Measurements from ENCODE around the gene CNN2. TPM values are rescaled to one million over a fixed set of nuclear protein-coding genes. Genes with fewer than 3 reads are reported as not detected.

The CNN2 gene
- polyA plus RNA-seq, 1 donor from 2014 or later, result 42.8 TPM

- peaks cover 9% of the 10 kb centered on the region for H3K36me3 ChIP-seq (ENCODE audit: insufficient read depth, low read length)
- no peaks in the 10 kb centered on the region for H3F3A ChIP-seq (ENCODE audit: insufficient read depth, low read length, poor library complexity, severe bottlenecking)
- no peak overlapping the region for H3K4me3 ChIP-seq (ENCODE audit: low read length)
- no peaks in the 10 kb centered on the region for H3K79me2 ChIP-seq (replicated peaks; ENCODE audit: insufficient read depth, low read length)
- no peaks in the 10 kb centered on the region for H4K20me1 ChIP-seq (ENCODE audit: insufficient read depth)
- no peaks in the 10 kb centered on the region for H3K9me2 ChIP-seq (ENCODE audit: insufficient read depth, low read length)
- peaks cover 12% of the 10 kb centered on the region for H3K9me3 ChIP-seq (ENCODE audit: low read length)
- H3K9ac ChIP-seq (ENCODE audit: low read length), result no peak overlapping the region
- H2AFZ ChIP-seq (ENCODE audit: low read depth, low read length), result no peak overlapping the region
- H3K27me3 ChIP-seq (ENCODE audit: insufficient read depth, low read depth, low read length), result no peaks in the 10 kb centered on the region
- H3K4me2 ChIP-seq (ENCODE audit: low read length), result no peak overlapping the region
- TF ChIP-seq MXI1 (conservative IDR thresholded peaks at IDR 0.05; ENCODE audit: poor library complexity, severe bottlenecking), result no peak
- no peak for TF ChIP-seq RAD21 (conservative IDR thresholded peaks at IDR 0.05)
- no peak for TF ChIP-seq SMC3 (conservative IDR thresholded peaks at IDR 0.05; ENCODE audit: poor library complexity)
- no peak for TF ChIP-seq REST (IDR thresholded peaks at IDR 0.05; ENCODE audit: borderline replicate concordance)
- no peak overlapping the region for H3K27ac ChIP-seq (ENCODE audit: low read length)
Observed at GRCh38 chr19:1051791-1052190, 25.4 kb downstream of the CNN2 start.

GRCh38 chr19:1052349-1052975 is 26.1 kb downstream of the CNN2 start:
- Histone ChIP-seq H3K9ac (ENCODE audit: low read length) (no peak overlapping the region), H3K9me2 (ENCODE audit: insufficient read depth, low read length) (no peaks in the 10 kb centered on the region), H3F3A (ENCODE audit: insufficient read depth, low read length, poor library complexity, severe bottlenecking) (no peaks in the 10 kb centered on the region), H3K4me2 (ENCODE audit: low read length) (no peak overlapping the region), H4K20me1 (ENCODE audit: insufficient read depth) (no peaks in the 10 kb centered on the region), H3K27me3 (ENCODE audit: insufficient read depth, low read depth, low read length) (no peaks in the 10 kb centered on the region), H2AFZ (ENCODE audit: low read depth, low read length) (no peak overlapping the region), H3K4me3 (ENCODE audit: low read length) (no peak overlapping the region), H3K9me3 (ENCODE audit: low read length) (peaks cover 17% of the 10 kb centered on the region), H3K36me3 (ENCODE audit: insufficient read depth, low read length) (peaks cover 9% of the 10 kb centered on the region), H3K27ac (ENCODE audit: low read length) (no peak overlapping the region), H3K79me2 (replicated peaks; ENCODE audit: insufficient read depth, low read length) (no peaks in the 10 kb centered on the region)
- TF ChIP-seq REST (IDR thresholded peaks at IDR 0.05; ENCODE audit: borderline replicate concordance) (no peak), EZH2 (IDR thresholded peaks at IDR 0.05; ENCODE audit: borderline replicate concordance, insufficient read depth, low read length, poor library complexity, severe bottlenecking) (no peak), POLR2AphosphoS5 (IDR thresholded peaks at IDR 0.05) (no peak), SMC3 (conservative IDR thresholded peaks at IDR 0.05; ENCODE audit: poor library complexity) (no peak), TAF1 (IDR thresholded peaks at IDR 0.05; ENCODE audit: low read depth) (no peak), EP300 (conservative IDR thresholded peaks at IDR 0.05; ENCODE audit: poor library complexity, severe bottlenecking) (no peak), MXI1 (conservative IDR thresholded peaks at IDR 0.05; ENCODE audit: poor library complexity, severe bottlenecking) (no peak)

All from neural cell (in vitro differentiated cells).